Measurements from ENCODE around the gene SPPL3.
"Not testable (repeated sequence)": the region's sequence is repeated elsewhere in the genome, so short reads cannot be mapped to it uniquely, and the experiment has no call there.

Gene SPPL3

DNA sequence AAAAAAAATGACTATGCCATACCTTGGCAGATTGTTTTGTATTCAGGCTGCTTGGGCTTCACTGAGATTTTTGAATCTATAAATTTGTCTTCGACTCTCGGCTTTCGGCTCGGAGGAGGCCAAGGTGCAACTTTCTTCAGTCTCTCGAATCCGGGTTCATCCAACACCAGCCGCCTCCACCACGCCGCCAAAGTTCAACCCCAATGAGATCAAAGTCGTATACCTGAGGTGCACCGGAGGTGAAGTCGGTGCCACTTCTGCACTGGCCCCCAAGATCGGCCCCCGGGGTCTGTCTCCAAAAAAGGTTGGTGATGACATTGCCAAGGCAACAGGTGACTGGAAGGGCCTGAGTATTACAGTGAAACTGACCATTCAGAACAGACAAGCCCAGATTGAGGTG is 12.4 kb upstream of the SPPL3 start:
- no peak for DNase-seq

- DNase-seq = no peak
These were observed 10.6 kb upstream of the SPPL3 start for GRCh38 chr12:120914794-120915193.

GRCh38 chr12:120909633-120910298 is 5.6 kb upstream of the SPPL3 start:
- no peak for DNase-seq

DNA sequence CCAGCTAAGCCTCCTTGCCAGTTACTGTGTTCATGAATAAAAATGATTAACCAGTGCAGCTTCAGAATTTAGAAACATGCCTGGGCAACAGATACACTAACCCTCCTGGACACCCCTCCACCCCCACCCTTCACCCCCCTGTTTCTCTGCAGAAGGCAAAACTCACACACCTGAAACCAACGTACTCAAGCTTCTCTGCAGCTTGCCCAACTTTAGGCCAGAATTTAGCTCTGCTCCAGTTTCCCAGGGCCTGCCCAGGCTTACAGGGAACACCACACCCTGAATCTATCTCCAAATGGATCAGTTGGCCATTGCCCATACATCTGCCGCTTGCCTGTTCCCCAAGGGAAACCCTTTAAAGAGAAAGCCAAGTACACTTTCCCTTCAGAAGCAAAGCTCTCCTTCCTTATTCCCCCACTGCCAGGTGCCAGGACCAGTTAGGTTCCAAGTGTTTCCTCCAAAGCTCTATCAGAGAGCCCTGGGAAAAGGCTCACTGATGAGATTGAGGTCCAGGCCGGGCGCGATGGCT is 1.8 kb upstream of the SPPL3 start:
- no peak for DNase-seq

- no peak for DNase-seq
These were observed 554 bp downstream of the SPPL3 start for GRCh38 chr12:120903412-120904196.

DNA sequence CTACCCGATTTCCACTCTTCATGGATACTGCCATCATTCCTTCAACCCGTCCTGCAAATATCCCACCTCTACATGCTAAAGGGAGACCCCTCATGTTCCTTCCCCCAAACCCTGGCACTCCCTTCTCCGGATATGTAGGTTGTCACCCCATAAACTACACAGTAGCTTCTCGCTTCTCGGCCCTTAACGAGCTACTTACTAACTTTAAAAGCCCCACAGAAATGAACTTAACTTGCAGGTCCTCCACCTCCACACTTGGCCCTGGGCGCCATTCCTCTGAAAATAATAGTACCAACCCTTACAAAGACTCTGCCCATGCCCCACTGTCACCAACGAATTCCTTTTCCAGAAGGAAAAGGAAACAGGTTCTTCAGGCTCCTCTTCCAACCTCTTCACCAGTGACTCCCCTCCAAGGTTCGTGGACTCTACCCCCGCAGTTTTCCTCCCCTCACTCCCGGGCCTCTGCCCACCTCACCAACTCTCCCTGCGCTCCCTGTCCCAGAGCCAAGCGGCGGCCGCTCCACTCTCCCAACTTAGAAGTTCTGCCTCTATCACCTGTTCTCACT is 1.2 kb downstream of the SPPL3 start:
- no peak for DNase-seq

- DNase-seq = no peak
These were observed 2.3 kb downstream of the SPPL3 start for GRCh38 chr12:120901818-120902217.

DNA sequence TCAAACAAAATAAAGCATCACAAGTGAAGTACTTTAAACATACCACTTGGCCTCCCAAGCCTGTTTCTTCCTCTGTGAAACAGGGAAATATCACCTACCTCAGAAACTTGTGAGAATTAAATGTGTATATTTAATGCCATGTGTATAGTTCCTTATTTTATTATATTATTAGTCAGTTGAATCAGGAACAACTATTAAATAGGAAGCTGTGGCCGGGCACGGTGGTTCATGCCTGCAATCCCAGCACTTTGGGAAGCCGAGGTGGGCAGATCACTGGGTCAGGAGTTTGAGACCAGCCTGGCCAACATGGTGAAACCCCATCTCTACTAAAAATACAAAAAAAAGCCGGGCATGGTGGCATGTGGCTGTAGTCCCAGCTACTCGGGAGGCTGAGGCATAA is 3.1 kb downstream of the SPPL3 start:
- not testable (repeated sequence) for DNase-seq

- no peak for DNase-seq
These were observed 8.6 kb downstream of the SPPL3 start for GRCh38 chr12:120895532-120895931.

DNA sequence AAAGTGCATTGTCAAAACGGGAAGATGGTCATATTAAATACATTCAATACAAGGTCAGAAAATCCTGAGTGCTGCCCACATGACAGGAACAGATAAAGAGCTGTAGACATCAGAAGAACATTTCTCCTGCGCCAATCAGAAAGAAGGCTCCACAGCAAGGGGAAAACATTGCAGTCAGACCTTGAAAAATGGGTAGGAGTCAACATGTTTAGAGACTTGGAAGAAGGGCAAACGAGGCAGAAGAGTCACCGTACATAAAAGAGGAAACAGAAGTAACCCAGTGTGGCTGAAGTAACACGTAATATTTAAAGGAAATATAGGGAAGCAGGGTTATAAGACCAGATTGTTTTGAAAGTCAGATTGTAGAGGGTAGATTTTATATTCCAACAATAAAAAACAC is 11.9 kb downstream of the SPPL3 start:
- no peak for DNase-seq

DNA sequence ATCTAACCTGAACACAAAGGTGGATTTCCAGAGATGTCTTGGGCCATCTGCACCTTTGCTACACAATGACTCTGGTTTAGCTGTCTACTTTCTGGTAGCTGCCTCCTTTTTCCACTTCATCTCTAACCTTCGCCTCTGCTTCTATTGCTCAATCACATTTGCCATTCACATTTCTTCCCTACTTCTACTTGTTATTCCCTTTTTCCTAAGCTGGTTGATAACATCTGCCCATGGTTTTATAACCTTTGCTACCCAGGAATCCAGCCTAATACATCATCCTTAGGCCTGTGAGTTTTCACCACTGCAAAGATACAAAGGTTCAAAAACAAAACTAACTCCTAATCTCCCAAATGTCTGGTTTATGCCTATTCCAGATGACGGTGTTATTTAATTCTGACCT is 13.2 kb downstream of the SPPL3 start:
- DNase-seq = no peak

GRCh38 chr12:120887253-120888043 is 16.7 kb downstream of the SPPL3 start:
- DNase-seq = no peak

GRCh38 chr12:120886199-120887018 is 17.7 kb downstream of the SPPL3 start:
- DNase-seq = no peak

GRCh38 chr12:120885521-120885920 is 18.6 kb downstream of the SPPL3 start:
- DNase-seq = no peak

GRCh38 chr12:120884644-120885043 is 19.5 kb downstream of the SPPL3 start:
- no peak for DNase-seq

- no peak for DNase-seq
These were observed 22.1 kb downstream of the SPPL3 start for GRCh38 chr12:120882055-120882555.

DNA sequence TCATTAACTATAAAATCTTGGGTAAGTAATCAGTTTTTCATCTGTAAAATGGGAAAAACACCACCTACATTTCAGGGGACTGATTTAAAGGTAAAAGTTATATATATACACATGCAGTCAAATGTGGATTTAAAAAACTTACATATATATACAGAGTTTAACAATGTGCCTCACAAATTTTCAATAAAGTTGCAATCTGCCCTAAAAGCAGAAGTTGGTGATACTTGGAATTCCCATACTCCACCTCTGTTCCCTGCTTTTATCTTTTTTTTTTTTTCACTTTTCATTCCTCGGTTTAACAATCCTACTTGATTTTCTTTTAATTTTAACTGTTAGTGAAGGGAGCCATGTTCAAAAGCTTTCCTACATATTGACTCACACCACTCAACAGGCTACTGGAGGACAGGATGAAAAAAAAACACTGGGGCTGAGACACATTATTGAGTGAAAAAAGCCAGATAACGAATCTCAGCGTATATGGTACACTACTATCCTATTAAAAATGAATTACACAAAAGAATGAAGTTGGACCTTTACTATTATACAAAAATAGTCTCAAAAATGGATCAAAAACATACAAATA is 24.3 kb downstream of the SPPL3 start:
- DNase-seq = no peak

- no peak for DNase-seq
These were observed 25.1 kb downstream of the SPPL3 start for GRCh38 chr12:120879102-120879501.

DNA sequence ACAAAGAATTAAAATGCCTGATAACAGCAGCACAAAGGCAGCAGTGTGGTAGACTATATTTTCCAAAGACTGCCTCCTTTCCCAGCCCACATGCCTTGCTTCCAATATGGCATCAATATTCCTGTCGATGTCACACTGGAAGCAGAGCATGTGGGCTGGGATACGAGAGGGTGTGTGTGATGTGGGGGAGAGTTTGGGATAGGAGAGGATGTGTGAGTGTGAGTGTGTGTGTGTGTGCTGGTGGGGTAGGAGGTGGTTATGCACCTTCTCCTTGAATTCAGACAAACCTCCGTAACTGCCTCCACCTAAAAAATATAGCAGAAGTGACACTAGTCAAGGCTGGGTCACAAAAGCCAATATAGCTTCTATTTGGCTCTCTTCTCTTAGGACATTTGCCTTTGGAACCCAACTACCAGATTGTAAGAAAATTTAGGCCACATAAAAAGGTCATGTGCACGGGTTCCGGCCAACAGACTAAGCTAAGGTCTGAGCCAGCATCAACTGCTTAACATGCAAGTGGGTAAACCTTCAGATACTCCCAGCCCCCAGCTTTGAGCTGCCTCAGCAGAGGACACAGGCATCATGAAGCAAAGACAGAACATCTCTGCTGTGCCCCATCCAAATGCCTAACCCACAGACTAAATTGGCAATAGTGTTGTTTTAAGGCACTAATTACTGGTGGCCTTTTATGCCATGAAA is 29.5 kb downstream of the SPPL3 start:
- no peak for DNase-seq

DNA sequence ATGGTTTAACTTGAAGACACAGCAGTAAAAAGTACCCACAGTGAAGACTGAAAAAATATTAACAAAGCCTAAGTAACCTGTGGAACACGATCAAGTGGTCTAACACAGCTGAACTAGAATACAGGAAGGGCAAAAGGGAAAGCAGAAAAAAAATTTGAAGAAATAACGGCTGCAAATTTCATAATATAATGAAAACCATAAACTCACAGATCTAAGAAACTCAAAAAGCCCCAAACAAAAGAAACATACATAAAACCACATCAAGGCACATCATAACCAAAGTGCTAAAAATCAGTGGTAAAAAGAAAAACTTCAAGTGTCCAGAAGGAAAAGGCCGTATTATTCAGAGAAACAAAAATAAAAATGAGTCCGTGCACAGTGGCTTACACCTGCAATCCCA is 30.9 kb downstream of the SPPL3 start:
- no peak for DNase-seq

DNA sequence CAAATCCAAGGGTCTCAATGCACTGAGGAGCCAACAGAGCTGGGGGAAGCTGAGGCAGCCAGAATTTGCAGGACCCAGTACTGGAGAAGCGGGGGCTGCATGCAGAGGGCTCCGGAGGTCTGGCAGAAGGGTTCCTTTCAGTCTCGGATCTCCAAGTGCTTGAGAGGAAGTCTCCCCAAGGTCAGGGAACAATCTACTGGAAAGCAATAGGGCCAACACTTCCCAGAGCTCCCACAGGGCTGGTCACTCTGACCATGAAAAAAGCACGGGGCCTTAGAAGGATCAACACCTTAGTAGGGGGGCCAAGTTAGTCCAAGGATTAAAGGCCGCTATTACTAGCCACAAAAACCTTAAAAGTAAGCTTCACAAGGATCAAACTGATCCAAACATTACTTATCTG is 31.7 kb downstream of the SPPL3 start:
- DNase-seq = no peak
